ENCODE data around the gene SLC41A1.

GRCh38 chr1:205785446-205785845 is 27.6 kb downstream of the SLC41A1 start:
- no peak for TF ChIP-seq POLR2AphosphoS5 (IDR thresholded peaks at IDR 0.05; ENCODE audit: borderline replicate concordance, low read depth, low read length)
- TF ChIP-seq EZH2 (IDR thresholded peaks at IDR 0.05) = no peak
- no peak for TF ChIP-seq FOXP2 (optimal IDR thresholded peaks at IDR 0.05; ENCODE audit: control extremely low read depth, extremely low read length, insufficient read depth)

Measured in SK-N-MC (cell line).